Measurements from ENCODE around the gene BOC.

BOC gene

GRCh38 chr3:113186566-113186965, 24.8 kb upstream of the BOC start:
- DNase-seq = no peak

GRCh38 chr3:113193288-113193687, 18.1 kb upstream of the BOC start:
- no peak for DNase-seq

- DNase-seq = no peak
Observed at GRCh38 chr3:113193719-113194118, 17.6 kb upstream of the BOC start.

GRCh38 chr3:113194823-113195401, 16.4 kb upstream of the BOC start:
- DNase-seq = no peak

- no peak for DNase-seq
Observed at GRCh38 chr3:113200351-113200750, 11.0 kb upstream of the BOC start.

GRCh38 chr3:113200946-113201345, 10.4 kb upstream of the BOC start:
- DNase-seq = no peak

- DNase-seq = no peak
Observed at GRCh38 chr3:113204371-113204770, 7.0 kb upstream of the BOC start.

- DNase-seq = no peak
Observed at GRCh38 chr3:113205481-113205880, 5.9 kb upstream of the BOC start.

- DNase-seq = no peak
Observed at GRCh38 chr3:113210604-113211329, 590 bp upstream of the BOC start.

- DNase-seq = no peak
Observed at GRCh38 chr3:113212150-113212843, 940 bp downstream of the BOC start.

GRCh38 chr3:113212844-113213375, 1.6 kb downstream of the BOC start:
- no peak for DNase-seq

GRCh38 chr3:113213896-113214587, 2.7 kb downstream of the BOC start:
- no peak for DNase-seq

GRCh38 chr3:113214917-113215595, 3.7 kb downstream of the BOC start:
- no peak for DNase-seq

GRCh38 chr3:113216393-113216792, 5.0 kb downstream of the BOC start:
- DNase-seq = no peak

GRCh38 chr3:113218011-113218680, 6.8 kb downstream of the BOC start:
- no peak for DNase-seq

GRCh38 chr3:113218681-113219045, 7.3 kb downstream of the BOC start:
- no peak for DNase-seq

- no peak for DNase-seq
Observed at GRCh38 chr3:113219605-113220300, 8.4 kb downstream of the BOC start.

GRCh38 chr3:113220721-113221120, 9.4 kb downstream of the BOC start:
- no peak for DNase-seq

- DNase-seq = no peak
Observed at GRCh38 chr3:113221721-113222257, 10.4 kb downstream of the BOC start.

GRCh38 chr3:113222451-113223086, 11.2 kb downstream of the BOC start:
- no peak for DNase-seq

Data from NCI-H1436 treated with DMSO at 0.1 percent for 48 hours (cell line).